ENCODE measurements around the gene SLC1A2.

GRCh38 chr11:35223991-35224390 is 195.4 kb downstream of the SLC1A2 start:
- TF ChIP-seq, protein P1, sequence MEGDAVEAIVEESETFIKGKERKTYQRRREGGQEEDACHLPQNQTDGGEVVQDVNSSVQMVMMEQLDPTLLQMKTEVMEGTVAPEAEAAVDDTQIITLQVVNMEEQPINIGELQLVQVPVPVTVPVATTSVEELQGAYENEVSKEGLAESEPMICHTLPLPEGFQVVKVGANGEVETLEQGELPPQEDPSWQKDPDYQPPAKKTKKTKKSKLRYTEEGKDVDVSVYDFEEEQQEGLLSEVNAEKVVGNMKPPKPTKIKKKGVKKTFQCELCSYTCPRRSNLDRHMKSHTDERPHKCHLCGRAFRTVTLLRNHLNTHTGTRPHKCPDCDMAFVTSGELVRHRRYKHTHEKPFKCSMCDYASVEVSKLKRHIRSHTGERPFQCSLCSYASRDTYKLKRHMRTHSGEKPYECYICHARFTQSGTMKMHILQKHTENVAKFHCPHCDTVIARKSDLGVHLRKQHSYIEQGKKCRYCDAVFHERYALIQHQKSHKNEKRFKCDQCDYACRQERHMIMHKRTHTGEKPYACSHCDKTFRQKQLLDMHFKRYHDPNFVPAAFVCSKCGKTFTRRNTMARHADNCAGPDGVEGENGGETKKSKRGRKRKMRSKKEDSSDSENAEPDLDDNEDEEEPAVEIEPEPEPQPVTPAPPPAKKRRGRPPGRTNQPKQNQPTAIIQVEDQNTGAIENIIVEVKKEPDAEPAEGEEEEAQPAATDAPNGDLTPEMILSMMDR (IDR thresholded peaks at IDR 0.05) = no peak
- TF ChIP-seq POLR2A (IDR thresholded peaks at IDR 0.05) = no peak
- TF ChIP-seq POLR2AphosphoS5 (IDR thresholded peaks at IDR 0.05) = no peak

All from breast epithelium (tissue), 3 donors.